GM21619 (cell line): ENCODE data around the gene TMEM176A.

Source experiments
- ATAC-seq: cut with Tn5 transposase; IDR thresholded peaks from one replicate; pipeline ENCODE4 v1.9.1; 2021; ENCODE audit not compliant: unreplicated experiment

Gene TMEM176A

GRCh38 chr7:150787321-150788281 lies 13.0 kb upstream of the TMEM176A start:
- ATAC-seq, result peak; percentile 63

GRCh38 chr7:150788474-150789269 lies 11.9 kb upstream of the TMEM176A start:
- no peak for ATAC-seq

GRCh38 chr7:150790416-150791075 lies 10.0 kb upstream of the TMEM176A start:
- ATAC-seq, result no peak

- ATAC-seq, result no peak
These were observed 9.3 kb upstream of the TMEM176A start for GRCh38 chr7:150791304-150791703.

- no peak for ATAC-seq
These were observed 8.7 kb upstream of the TMEM176A start for GRCh38 chr7:150791746-150792452.

- ATAC-seq, result no peak
These were observed 6.9 kb upstream of the TMEM176A start for GRCh38 chr7:150793569-150794238.

GRCh38 chr7:150797661-150798060 lies 2.9 kb upstream of the TMEM176A start:
- no peak for ATAC-seq

GRCh38 chr7:150799156-150799555 lies 1.4 kb upstream of the TMEM176A start:
- ATAC-seq, result no peak

GRCh38 chr7:150799741-150800580 lies 608 bp upstream of the TMEM176A start, which contains the start of gene TMEM176B:
TMEM176B (minus strand) TSS chr7:150800364; CDS start chr7:150796569, 3,795 bp downstream.
- no peak for ATAC-seq

GRCh38 chr7:150801242-150801945 lies 825 bp downstream of the TMEM176A start:
- no peak for ATAC-seq

- no peak for ATAC-seq
These were observed 1.6 kb downstream of the TMEM176A start for GRCh38 chr7:150801946-150802771.

GRCh38 chr7:150803161-150803860 lies 2.7 kb downstream of the TMEM176A start:
- ATAC-seq, result no peak

GRCh38 chr7:150804802-150805201 lies 4.2 kb downstream of the TMEM176A start:
- no peak for ATAC-seq

- no peak for ATAC-seq
These were observed 5.3 kb downstream of the TMEM176A start for GRCh38 chr7:150805864-150806263.

GRCh38 chr7:150806454-150806853 lies 5.9 kb downstream of the TMEM176A start:
- no peak for ATAC-seq

- no peak for ATAC-seq
These were observed 6.3 kb downstream of the TMEM176A start for GRCh38 chr7:150806863-150807262.
